H4 (cell line): ENCODE results near the gene TRAF7. TPM values are rescaled to one million over a fixed set of nuclear protein-coding genes. Genes with fewer than 3 reads are reported as not detected.
"Not testable (repeated sequence)": the region's sequence is repeated elsewhere in the genome, so short reads cannot be mapped to it uniquely, and the experiment has no call there.

ENCODE experiments used
- DNase-seq: peaks from one replicate; pipeline ENCODE4 v3.0.0-alpha.2; 2015; ENCODE audit warnings: low spot score
- total RNA-seq: library from RNA; depleted of rRNA; stranded (reverse); fragments of >200 nt; shearing (Covaris generic); gene quantifications from 2 replicates; pipeline ENCODE4 v1.2.3, GENCODE V29; 2014

Gene TRAF7
- total RNA-seq, 1 experiment from 2014 or later: 71.0 TPM

DNA sequence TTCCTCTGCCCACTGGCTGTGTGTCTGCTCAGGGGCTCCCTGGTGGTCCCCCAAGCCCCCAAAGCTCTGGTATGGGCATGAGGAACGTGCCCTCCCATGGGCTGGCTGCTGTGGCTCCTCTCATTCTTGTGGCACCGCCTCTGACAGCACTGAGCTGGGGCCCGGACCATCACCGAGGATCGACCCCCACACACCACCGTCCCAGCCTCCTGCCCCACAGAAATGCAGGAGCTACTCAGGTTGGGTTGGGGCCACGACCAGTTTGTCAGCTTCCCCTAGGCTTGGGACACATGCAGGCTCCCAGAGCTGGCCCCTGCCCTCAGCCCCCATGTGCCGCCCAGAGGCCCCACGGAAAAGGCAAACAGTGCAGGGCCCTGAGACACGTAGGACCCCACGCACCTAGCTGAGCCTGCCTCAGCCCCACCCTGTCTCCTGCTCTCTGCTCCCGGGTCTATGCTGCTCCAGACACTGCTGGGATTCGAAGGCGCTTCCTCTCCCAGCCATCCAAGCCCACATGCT, 44.1 kb downstream of the TRAF7 start:
- DNase-seq: no peak

DNA sequence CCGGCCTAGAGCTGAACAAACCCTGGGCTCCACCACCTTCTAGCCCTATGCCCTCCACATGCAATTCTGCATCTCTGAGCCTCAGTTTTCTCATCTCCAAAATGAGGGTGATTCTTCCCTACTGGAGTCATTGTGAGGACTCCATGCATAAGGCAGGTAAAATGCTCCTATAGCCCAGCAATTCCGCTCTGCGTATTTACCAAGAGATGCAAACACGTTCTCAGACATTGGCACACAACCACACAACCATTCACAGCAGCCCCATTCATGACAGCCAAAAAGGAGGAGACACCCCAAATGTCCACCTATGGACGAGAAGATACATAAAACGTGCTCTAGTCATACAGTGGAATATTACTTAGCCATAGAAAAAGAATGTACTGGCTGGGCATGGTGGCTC, 44.7 kb downstream of the TRAF7 start:
- DNase-seq: no peak

DNA sequence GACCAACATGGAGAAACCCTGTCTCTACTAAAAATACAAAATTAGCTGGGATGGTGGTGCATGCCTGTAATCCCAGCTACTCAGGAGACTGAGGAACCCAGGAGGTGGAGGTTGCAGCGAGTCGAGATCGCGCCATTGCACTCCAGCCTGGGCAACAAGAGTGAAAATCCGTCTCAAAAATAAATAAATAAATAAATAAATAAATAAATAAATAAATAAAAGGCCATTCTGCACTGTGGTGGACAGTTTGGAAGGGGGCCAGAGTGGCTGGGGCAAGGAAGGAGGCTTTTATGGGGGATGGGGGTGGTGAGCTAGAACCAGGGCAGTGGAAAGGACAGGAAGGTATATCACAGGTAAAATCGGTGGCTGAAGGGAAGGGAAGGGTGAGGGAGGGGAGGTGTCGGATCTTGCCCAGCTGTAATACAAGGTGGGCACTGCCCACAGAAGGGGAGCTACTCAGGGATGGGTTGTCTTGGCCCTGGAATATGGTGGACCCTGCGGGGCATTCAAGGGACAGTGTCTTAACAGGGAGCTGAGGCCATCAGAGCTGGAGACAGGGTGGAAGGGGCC, 47.6 kb downstream of the TRAF7 start:
- not testable (repeated sequence) for DNase-seq

DNA sequence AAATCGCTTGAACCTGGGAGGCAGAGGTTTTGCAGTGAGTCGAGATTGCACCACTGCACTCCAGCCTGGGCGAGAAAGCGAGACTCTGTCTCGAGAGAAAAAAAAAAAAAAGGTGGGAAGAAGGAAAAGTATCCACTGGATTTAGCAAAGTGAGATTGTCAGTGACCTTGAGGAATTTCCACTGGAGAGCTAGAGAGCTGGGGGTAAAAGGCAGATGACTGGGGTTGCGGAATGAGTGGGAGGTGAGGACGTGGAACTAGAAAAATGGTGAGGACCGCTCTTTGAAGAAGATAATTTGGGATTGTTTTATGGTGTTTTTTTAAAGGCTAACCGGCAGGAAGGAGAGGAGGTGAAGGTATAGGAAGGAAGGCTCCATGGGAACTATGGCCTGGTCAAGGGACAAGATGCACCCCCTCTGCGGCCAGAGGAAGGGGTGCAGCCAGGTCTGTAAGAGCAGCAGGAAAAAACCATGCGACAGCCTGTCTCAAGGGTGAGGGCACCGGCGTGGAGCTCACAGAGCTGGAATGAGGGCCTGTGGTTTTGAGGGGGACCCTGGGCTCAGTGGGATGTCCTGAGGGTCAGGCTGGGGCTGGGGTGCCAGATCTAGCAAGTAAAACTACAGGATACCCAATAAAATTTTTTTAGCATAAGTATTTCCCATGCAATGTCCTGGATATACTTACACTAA, 49.0 kb downstream of the TRAF7 start:
- DNase-seq: no peak

DNA sequence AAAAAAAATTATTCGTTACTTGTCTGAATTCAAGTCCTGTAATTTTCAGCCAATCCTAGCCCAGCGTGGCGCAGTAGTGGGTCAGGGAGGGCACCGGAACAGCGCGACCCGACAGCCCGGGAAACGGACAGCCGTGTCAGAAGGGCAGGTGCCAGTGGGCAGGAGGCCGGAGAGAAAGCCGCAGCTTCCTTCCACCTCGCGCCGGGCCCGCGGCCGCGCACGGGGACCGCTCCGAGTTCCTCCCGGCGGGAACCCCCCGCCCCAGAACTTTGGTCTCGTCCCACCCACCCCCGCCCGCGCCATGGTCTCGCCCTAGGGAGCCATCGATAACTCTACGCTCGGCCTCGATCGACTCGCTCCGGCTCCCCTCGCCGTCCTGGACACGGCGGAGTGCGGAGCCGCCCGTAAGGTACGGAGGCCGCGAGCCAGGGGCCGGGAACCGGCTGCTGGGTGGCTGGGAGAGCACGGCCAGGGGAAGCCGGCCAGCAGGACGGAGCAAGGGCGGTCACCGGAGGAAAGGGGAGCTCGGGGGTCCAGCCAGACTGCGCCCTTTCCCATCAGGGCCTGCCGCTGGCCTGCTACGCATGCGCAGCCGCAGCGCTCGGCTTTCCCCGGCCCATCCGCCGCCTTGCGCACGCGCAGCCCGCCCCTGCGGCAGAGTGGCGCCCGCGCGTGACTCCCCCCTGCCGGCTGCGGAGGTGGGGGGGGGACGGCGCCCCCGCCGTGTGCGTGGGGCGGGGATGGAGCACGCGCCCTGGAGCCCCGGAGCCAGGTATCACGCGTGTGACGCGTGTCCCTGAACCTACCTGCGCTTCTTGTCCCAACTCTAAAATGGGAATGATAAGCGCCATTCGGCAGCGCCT, 49.8 kb downstream of the TRAF7 start, which contains the start of gene MLST8:
TSS of gene MLST8 (plus strand) at position 351 of the 863 bp plus-strand sequence. CDS start 632 bp downstream, outside the sequence.
- DNase-seq: peak; percentile 78

DNA sequence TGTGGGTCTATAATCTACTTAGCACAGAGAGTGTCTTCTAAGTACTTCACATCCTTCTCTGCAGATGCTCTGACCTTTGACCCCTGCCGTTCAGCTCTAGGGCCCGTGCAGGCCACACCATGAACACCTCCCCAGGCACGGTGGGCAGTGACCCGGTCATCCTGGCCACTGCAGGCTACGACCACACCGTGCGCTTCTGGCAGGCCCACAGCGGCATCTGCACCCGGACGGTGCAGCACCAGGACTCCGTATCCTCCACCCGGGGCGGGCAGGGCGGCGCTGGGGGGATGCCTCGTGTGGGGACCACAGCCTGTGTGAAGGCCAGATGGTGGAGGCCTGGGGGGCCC, 50.4 kb downstream of the TRAF7 start:
- DNase-seq: no peak

DNA sequence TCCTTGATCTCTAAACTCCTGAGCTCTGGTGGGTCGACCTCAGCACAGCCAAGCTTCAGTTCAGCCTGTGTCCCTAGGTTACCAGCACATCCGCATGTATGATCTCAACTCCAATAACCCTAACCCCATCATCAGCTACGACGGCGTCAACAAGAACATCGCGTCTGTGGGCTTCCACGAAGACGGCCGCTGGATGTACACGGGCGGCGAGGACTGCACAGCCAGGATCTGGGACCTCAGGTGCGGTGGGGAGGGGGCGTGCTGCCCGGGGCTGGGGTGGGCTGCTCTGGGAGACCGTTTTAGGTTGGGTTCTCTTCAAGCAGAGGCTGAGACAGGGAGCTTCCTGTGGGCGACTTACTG, 50.8 kb downstream of the TRAF7 start:
- DNase-seq: no peak

DNA sequence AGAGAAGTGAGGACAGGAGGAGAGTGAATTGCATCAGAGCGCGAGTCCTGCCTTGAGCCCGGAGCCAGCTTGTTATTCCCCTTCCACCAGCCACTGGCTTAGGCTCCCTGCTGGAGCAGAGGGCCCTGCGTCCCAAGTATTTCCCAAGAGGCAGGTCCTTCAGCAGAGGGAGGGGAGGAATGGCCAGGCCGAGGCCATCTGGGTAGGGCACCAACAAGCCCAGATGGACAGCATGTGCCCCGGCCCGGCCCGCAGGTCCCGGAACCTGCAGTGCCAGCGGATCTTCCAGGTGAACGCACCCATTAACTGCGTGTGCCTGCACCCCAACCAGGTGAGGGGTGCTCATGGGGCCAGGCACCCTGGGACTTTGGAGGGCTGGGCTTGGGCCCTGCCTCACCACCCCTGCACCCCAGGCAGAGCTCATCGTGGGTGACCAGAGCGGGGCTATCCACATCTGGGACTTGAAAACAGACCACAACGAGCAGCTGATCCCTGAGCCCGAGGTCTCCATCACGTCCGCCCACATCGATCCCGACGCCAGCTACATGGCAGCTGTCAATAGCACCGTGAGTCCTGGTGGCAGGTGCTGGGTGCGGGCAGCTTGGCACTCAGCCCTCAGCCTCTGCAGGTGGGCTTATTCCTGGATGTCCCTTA, 51.3 kb downstream of the TRAF7 start:
- DNase-seq: no peak

DNA sequence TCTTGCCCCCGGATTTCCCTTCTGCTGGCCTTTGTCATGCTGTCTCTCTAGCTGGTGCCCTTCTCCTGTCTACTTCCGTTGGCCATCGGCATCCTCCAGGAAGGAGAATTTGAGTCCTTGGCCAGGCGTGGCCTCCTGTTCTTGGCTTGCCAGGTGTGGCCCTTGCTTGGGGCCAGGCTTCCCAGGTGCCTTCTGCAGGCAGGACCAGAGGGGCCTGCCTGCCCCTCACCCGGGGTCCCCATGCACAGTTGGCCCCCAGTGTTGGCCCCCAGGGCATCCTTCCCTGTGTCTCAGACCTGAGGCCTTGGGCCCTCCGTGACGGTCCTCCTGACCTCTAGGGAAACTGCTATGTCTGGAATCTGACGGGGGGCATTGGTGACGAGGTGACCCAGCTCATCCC, 52.3 kb downstream of the TRAF7 start:
- no peak for DNase-seq

DNA sequence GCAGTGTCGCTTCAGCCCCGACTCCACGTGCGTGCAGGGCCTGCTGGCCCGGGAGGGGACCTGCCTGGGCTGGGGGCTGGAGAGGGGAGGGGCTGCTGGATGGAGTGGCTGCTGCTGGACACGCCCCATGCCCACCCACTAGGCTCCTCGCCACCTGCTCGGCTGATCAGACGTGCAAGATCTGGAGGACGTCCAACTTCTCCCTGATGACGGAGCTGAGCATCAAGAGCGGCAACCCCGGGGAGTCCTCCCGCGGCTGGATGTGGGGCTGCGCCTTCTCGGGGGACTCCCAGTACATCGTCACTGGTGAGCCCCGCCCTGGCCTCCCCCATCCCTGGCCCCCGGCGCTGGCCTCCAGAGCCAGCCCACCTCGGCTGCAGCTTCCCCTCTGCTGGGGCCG, 52.7 kb downstream of the TRAF7 start:
- no peak for DNase-seq

DNA sequence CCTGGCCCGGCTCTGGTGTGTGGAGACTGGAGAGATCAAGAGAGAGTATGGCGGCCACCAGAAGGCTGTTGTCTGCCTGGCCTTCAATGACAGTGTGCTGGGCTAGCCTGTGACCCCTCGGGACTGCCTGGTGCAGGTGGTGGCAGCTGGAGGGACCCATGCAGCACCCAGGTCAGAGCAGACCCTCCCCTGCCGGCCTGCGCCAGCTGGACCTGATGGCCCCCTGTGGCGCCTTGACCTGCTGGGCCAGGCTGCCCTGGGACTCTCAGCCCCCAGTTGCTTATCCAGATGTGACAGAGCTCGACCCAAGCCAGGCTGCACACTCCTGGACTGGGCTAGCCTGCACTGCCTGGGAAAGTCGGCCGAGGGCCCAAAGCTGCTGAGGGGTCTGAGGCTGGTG, 53.2 kb downstream of the TRAF7 start:
- DNase-seq: no peak

DNA sequence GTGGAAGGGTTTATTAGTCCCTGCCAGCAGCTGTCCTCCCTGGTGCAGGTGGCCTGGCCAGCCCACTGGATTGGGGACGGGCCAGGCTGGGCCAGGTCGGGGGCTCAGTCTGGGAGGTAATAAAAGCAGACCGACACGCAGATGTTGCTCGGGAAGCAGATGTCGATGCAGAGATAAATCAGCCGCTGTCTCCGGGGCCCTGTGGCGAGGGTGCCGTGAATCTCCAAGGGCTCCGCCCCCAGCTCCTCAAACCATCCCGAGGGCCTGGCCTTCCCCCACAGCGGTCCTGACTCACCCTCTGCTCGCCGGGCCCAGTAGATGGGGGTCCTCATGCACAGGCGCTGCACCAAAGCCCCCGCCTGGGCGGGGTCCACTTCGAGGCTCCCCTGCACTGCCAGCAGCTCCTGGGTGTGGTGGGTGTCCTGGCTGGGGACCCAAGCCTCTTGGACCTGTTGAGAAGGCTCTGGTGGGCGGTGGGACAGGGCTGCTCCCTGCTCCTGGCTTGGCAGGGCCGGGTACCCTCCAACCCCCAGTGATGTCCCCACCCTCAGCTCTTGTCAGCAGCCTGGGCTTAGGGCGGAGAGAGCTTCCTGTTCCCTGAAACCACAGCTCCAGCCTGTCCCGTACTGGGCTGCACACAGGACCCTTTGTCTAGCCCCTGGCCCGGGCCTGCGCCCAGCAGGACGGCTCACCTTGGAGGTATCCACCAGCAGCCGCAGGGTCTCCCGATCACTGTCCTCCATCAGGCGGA, 53.9 kb downstream of the TRAF7 start:
- DNase-seq: no peak

DNA sequence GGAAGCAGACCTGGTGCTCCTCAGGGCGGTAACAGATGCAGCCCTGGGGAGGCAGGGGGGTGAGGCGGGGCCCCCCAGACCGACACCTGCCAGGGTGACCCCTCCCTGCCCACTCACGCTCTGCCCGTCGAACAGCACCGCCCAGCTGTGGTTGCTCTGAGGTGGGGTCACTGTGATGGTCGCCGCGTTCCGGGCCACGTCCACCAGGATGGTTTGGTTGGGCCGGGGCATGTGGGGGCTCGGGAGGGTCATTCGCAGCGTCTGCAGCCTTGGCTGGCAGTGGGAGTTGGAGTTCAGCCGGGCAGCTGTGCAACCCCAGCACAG, 54.4 kb downstream of the TRAF7 start:
- no peak for DNase-seq

DNA sequence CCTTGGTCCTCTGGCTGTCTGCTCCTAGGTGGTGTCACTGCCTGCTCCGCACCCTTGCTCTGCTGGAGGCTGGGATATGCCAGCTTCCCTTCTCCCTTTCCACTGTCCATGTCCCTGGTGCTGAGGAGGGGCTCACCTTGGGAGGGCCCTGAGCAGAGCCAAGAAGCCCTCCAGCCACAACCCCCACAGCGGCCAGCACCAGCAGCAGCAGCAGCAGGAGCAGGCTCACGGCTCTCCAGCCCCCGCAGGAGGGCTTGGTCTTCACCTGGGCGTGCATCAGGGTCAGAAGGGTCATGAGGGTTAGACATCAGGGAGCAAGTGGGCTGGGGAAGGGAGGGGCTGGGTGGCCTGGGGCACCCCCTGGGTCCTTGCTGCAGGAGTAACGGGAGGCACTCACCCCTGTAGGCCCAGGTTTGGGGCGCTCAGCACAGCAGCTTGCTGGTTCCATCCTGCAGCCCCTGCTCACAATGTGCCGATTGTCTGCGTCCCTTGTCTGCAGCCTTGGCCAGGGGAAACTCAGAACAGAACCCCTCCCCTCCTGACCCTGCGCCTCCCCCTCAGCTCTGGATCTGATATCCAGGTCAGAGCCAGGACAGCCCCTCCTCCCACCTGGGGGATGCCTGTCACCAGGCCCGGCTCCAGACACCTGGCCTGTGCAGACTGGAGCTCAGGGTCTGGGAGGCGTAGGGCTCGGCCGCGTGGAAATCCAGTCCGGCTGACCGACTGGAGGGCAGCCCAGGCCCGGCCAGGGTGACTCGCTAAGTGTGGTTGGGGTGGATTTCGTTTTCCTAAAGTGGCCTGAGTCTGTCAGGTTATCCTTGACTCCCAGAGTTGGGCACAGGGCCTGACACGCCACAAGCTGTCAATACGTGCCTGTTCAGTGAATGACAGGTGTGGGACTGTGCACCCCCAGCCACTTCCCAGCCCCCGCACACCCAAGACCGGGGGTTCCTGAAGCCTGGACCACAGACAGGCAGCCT, 55.1 kb downstream of the TRAF7 start, which contains the start of gene BRICD5:
TSS of gene BRICD5 (minus strand) at position 478 of the 980 bp plus-strand sequence. CDS start at position 448, 30 bp downstream.
- DNase-seq: no peak

DNA sequence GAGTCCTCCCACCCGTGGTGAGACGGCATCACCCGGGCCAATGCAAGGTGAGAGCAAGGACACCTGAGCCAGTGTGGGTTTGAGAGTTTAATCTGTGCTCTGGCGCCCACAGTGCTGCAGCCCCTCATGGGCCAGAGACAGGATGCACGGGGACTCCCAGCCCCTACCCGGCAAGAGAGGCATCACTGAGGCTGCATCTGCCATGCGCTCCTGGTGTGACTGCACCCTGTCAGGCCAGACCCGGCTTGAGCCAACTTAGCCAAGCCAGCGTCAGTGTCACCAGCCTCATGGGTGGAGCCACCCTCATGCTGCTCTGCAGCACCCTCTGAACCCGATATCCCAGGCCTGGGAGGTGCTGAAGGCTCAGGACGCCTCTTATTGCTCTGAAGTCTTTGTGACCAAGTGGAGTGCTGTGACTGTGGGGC, 56.4 kb downstream of the TRAF7 start:
- no peak for DNase-seq

DNA sequence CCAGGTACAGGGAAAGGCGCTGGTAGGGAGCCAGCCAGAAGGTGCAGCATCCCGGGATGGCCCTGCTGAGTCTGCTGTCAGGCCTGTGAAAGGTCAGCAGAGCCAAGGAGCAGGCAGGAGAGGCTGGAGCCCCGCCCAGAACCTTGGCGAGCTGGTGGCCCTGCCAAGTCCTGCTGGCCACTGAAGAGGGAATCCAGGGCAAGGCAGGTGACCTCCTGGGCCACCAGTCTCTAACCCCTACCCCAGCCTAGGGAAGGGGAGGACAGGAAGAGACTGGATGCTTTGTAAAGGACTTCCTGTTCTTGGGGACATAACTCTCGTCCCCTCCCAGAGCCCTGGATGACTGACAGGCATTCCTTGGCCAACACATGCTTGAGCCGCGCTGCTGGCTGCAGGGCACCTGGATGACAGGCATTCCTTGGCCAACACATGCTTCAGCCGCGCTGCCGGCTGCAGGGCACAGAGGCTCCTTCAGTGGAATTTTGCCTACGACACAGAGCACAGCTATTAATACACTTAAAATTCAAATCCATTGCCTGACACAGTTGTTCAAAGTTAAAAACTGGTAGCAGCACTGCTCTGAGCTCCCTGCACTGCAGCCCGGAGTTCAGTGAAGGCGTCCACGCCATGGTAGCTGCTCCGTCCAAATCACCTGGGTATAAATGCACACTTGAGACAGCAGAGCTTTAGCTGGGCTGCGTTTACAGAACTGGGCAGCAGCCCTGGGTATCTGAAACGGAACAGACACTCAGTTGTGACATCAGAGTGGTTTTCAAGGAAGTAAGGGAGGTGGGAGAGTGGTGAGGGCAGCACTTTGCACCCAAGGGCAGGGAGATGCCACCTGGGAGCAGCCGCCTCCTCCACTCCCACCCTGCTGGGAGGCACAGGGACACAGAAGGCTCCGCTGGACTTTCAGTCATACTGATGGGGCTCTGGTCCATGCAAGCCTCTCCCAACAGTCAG, 57.1 kb downstream of the TRAF7 start:
- no peak for DNase-seq

DNA sequence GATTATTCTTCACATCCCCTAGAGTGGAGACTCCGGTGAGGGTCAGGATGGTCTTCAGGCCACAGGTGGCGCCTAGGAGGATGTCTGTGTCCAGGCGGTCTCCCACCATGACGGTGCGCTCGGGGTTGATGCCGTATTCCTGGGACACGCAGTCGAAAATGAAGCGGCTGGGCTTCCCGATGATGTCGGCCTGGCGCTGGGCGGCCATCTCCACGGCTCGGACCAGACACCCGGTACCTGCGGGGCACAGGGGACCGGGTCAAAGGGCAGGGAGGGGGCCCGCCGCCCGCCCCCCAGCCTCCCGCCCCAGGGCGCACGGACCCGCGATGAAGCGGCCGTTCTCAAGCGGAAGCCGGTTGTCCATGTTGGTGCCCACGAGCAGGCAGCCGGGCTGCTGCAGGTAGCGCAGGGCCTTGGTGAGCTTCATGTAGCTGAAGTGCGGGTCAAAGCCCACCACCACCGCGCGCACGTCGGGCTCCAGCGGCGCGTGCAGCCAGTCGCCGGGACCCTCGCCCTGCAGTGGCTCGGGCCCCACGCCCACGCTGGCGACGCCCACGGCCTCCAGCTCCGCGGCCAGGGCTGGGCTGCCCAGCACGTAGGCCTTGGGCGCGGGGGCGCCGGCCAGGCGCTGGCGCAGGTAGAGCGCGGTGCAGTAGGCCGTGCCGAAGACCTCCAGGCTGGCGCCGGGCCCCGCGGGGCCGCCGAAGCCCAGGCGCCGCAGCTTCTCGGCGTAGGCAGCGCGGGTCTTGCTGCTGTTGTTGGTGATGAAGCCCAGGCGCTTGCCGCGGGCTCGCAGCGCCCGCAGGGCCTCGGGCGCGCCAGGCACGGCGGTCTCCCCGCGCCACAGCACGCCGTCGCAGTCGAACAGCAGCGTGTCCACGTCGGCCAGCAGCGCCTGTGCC, 58.5 kb downstream of the TRAF7 start:
- no peak for DNase-seq

DNA sequence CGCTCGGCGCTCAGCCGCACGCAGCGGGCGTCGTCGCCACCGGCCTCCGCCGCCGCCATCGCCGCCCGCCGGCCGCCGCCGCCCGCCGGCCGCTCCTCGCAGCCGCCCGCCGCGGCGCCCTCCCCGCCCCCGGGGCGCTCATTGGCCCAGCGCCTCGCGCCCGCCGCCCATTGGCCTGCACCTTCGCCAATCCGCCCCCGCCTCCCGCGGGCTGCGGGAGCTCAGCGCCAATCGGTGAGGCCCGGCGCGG, 59.1 kb downstream of the TRAF7 start, which contains the start of gene PGP:
TSS of gene PGP (minus strand) at position 122 of the 250 bp plus-strand sequence. CDS start at position 59, 63 bp downstream.
- no peak for DNase-seq
